ENCODE data around the gene SAFB. TPM values are rescaled to one million over a fixed set of nuclear protein-coding genes. Genes with fewer than 3 reads are reported as not detected.

SAFB gene
- total RNA-seq, 1 experiment from 2014 or later, result 143 TPM

- TSS peak; percentile 83 for BruUV-seq (replicated peaks)
- peak overlapping the region; percentile 95 for H3K4me2 ChIP-seq (ENCODE audit: low read length)
- no peaks in the 10 kb centered on the region for H4K20me1 ChIP-seq (ENCODE audit: insufficient read depth)
- peak overlapping the region; percentile 69 for H3K27ac ChIP-seq (ENCODE audit: low read depth, low read length)
- ATAC-seq (peak; percentile 39), DNase-seq (ENCODE audit: low read depth, low spot score) (no peak)
- peaks cover 5 to 17% of the 10 kb centered on the region in 2 experiments; a peak in 2 of 4 replicates for H3K4me1 ChIP-seq (ENCODE audit: control insufficient read depth in 1 of 2, insufficient read depth in 2 of 2, low read length in 2 of 2)
- intact Hi-C loops (cut with micrococcal nuclease), result loop anchor here (1.0 to 2.0 kb wide), 2 partner anchors 40 to 111 kb away; partner anchors contain the start of genes CATSPERD, DUS3L and LONP1
- H3K9me2 ChIP-seq (ENCODE audit: insufficient read depth), result no peaks in the 10 kb centered on the region
- ChIA-PET POLR2A (interaction anchor here (0.5 kb wide), 1 partner anchor 24 kb away, joined by 4 read pairs; no protein-coding TSS in a partner anchor), CTCF (interaction anchor here (1.0 kb wide), 1 partner anchor 10 kb away, joined by 4 read pairs; the partner anchor contains the start of gene RPL36), RAD21 (ENCODE audit: low non-redundant PET in 1 of 2, low total read pairs in 2 of 2, uncharacterized antibody in 2 of 2, unreplicated experiment in 2 of 2) (no interaction called here)
- H3K79me2 ChIP-seq (ENCODE audit: insufficient read depth, low read length), result peaks cover 12% of the 10 kb centered on the region
- no peak overlapping the region for H2AFZ ChIP-seq (ENCODE audit: low read depth, low read length, poor library complexity, severe bottlenecking)
- H3K9ac ChIP-seq (ENCODE audit: low read length), result peak overlapping the region; percentile 96
- H3K36me3 ChIP-seq (ENCODE audit: control insufficient read depth in 1 of 2, insufficient read depth in 2 of 2, low read length in 2 of 2), result no peaks in the 10 kb centered on the region
- no peaks in the 10 kb centered on the region for H3K27me3 ChIP-seq (ENCODE audit: insufficient read depth, low read length)
- no peaks in the 10 kb centered on the region for H3K9me3 ChIP-seq (ENCODE audit: control insufficient read depth in 1 of 2, insufficient read depth in 1 of 2, low read depth in 1 of 2, low read length in 2 of 2)
- TF ChIP-seq YY1 (IDR thresholded peaks at IDR 0.05; ENCODE audit: extremely low read depth, insufficient replicate concordance, low read depth, low read length) (no peak), EZH2 (IDR thresholded peaks at IDR 0.05) (no peak), CEBPB (IDR thresholded peaks at IDR 0.05; ENCODE audit: low read depth) (no peak), POLR2A (IDR thresholded peaks at IDR 0.05; ENCODE audit: borderline replicate concordance, extremely low read depth, insufficient read depth, insufficient read length) (no peak), SP1 (IDR thresholded peaks at IDR 0.05; ENCODE audit: low read depth) (no peak), SIN3A (IDR thresholded peaks at IDR 0.05; ENCODE audit: low read depth) (no peak), POLR2AphosphoS5 (IDR thresholded peaks at IDR 0.05; ENCODE audit: low read depth, low read length) (no peak)
- TF ChIP-seq, protein P1, sequence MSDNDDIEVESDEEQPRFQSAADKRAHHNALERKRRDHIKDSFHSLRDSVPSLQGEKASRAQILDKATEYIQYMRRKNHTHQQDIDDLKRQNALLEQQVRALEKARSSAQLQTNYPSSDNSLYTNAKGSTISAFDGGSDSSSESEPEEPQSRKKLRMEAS (IDR thresholded peaks at IDR 0.05), result no peak
- TF ChIP-seq, protein P2, sequence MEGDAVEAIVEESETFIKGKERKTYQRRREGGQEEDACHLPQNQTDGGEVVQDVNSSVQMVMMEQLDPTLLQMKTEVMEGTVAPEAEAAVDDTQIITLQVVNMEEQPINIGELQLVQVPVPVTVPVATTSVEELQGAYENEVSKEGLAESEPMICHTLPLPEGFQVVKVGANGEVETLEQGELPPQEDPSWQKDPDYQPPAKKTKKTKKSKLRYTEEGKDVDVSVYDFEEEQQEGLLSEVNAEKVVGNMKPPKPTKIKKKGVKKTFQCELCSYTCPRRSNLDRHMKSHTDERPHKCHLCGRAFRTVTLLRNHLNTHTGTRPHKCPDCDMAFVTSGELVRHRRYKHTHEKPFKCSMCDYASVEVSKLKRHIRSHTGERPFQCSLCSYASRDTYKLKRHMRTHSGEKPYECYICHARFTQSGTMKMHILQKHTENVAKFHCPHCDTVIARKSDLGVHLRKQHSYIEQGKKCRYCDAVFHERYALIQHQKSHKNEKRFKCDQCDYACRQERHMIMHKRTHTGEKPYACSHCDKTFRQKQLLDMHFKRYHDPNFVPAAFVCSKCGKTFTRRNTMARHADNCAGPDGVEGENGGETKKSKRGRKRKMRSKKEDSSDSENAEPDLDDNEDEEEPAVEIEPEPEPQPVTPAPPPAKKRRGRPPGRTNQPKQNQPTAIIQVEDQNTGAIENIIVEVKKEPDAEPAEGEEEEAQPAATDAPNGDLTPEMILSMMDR (IDR thresholded peaks at IDR 0.05 in 2 of 3, conservative IDR thresholded peaks at IDR 0.05 in 1 of 3; ENCODE audit: borderline replicate concordance in 1 of 3, insufficient read depth in 1 of 3, low read depth in 2 of 3, low read length in 2 of 3), result no peak
- TF ChIP-seq, protein P3, sequence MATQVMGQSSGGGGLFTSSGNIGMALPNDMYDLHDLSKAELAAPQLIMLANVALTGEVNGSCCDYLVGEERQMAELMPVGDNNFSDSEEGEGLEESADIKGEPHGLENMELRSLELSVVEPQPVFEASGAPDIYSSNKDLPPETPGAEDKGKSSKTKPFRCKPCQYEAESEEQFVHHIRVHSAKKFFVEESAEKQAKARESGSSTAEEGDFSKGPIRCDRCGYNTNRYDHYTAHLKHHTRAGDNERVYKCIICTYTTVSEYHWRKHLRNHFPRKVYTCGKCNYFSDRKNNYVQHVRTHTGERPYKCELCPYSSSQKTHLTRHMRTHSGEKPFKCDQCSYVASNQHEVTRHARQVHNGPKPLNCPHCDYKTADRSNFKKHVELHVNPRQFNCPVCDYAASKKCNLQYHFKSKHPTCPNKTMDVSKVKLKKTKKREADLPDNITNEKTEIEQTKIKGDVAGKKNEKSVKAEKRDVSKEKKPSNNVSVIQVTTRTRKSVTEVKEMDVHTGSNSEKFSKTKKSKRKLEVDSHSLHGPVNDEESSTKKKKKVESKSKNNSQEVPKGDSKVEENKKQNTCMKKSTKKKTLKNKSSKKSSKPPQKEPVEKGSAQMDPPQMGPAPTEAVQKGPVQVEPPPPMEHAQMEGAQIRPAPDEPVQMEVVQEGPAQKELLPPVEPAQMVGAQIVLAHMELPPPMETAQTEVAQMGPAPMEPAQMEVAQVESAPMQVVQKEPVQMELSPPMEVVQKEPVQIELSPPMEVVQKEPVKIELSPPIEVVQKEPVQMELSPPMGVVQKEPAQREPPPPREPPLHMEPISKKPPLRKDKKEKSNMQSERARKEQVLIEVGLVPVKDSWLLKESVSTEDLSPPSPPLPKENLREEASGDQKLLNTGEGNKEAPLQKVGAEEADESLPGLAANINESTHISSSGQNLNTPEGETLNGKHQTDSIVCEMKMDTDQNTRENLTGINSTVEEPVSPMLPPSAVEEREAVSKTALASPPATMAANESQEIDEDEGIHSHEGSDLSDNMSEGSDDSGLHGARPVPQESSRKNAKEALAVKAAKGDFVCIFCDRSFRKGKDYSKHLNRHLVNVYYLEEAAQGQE (IDR thresholded peaks at IDR 0.05; ENCODE audit: low read depth), result no peak
- peak overlapping the region; percentile 84 to 99 for H3K4me3 ChIP-seq (replicated peaks in 1 of 2; ENCODE audit: low read depth in 1 of 2, low read length in 2 of 2)
Measured at GRCh38 chr19:5680084-5680436, 57.2 kb downstream of the SAFB start.
